ENCODE data around the gene ANKRD53. TPM values are rescaled to one million over a fixed set of nuclear protein-coding genes. Genes with fewer than 3 reads are reported as not detected.
A peak's percentile ranks its signal among the peaks of the same experiment; 100 is the strongest.

The ANKRD53 gene
- total RNA-seq, 4 donors from 2014 or later, result 2.9 to 5.5 TPM; not detected in 2

DNA sequence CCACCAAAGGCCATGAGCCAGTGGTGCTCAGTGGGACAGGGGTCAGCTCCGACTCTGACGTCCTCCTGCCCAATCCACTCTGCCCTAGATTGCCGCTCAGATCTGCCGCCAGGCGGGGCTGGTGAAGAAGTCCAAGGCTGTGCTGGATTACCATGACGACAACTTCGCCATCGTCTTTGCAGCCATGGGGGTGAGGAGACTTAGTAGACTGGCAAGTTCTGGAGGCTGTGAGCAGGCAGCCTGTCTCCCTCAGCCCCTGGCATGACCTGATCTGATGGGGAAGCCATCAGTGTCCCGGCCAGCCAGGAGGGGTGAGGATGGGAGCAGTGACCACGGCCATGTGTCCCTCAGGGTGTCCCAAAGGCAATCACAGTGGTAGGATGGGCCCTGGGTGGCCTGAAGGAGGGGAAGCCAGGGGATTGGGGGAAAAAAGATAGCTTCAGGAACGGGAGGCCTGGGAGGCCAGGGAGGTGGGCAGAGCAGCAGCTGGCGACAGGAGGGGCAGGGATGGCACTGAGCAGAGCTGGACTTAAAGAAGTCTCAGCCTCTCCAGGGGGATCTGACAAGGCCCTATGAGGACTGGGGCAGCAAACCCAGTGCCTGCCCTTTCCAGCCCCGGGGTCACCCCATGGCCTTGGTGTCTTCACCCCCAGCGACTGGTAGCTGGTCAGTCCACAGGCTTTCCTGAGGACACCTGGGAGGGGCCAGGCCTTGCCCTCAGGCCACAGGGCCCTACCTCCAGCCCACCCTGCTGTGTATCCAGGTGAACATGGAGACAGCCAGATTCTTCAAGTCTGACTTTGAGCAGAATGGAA lies 17.4 kb upstream of the ANKRD53 start:
- H3K27me3 ChIP-seq, result peaks cover 33% of the 10 kb centered on the region
- peaks cover 8% of the 10 kb centered on the region for H3K4me1 ChIP-seq
- no peak overlapping the region for H3K4me3 ChIP-seq
- H3K27ac ChIP-seq, result no peak overlapping the region
- TF ChIP-seq POLR2AphosphoS5 (IDR thresholded peaks at IDR 0.05), result no peak
- TF ChIP-seq EP300 (IDR thresholded peaks at IDR 0.05), result no peak
- TF ChIP-seq, protein P1, sequence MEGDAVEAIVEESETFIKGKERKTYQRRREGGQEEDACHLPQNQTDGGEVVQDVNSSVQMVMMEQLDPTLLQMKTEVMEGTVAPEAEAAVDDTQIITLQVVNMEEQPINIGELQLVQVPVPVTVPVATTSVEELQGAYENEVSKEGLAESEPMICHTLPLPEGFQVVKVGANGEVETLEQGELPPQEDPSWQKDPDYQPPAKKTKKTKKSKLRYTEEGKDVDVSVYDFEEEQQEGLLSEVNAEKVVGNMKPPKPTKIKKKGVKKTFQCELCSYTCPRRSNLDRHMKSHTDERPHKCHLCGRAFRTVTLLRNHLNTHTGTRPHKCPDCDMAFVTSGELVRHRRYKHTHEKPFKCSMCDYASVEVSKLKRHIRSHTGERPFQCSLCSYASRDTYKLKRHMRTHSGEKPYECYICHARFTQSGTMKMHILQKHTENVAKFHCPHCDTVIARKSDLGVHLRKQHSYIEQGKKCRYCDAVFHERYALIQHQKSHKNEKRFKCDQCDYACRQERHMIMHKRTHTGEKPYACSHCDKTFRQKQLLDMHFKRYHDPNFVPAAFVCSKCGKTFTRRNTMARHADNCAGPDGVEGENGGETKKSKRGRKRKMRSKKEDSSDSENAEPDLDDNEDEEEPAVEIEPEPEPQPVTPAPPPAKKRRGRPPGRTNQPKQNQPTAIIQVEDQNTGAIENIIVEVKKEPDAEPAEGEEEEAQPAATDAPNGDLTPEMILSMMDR (IDR thresholded peaks at IDR 0.05), result no peak
- TF ChIP-seq POLR2A (IDR thresholded peaks at IDR 0.05), result no peak
- no peaks in the 10 kb centered on the region for H3K9me3 ChIP-seq
- peak; percentile 54 to 74 for DNase-seq (ENCODE audit: low spot score in 2 of 2)
- 76% methylated on average over 12 of the region's 14 CpGs for WGBS
- no peaks in the 10 kb centered on the region for H3K36me3 ChIP-seq

DNA sequence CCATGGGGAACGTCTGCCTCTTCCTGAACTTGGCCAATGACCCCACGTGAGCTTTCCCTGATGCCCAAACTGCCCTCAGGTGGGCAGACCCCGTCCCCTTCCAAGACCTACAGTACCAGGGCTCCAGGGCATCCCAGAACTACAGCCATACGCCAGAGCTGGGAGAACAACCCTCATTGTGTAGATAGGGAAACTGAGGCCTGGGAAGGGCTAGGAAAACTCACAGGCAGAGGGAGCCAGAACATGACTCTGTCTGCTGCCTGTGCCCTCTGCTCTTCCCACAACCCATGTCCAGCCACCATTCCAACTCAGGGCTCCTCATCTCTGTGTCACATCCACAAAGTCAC lies 16.8 kb upstream of the ANKRD53 start:
- H3K4me1 ChIP-seq, result peaks cover 8% of the 10 kb centered on the region
- H3K36me3 ChIP-seq, result no peaks in the 10 kb centered on the region
- no peaks in the 10 kb centered on the region for H3K9me3 ChIP-seq
- H3K4me3 ChIP-seq, result no peak overlapping the region
- WGBS, result 85% methylated on average over 3 of the region's 4 CpGs
- no peak overlapping the region for H3K27ac ChIP-seq
- TF ChIP-seq, protein P1 (IDR thresholded peaks at IDR 0.05), result no peak
- no peak for DNase-seq (ENCODE audit: low spot score in 2 of 2)
- H3K27me3 ChIP-seq, result peaks cover 33% of the 10 kb centered on the region

DNA sequence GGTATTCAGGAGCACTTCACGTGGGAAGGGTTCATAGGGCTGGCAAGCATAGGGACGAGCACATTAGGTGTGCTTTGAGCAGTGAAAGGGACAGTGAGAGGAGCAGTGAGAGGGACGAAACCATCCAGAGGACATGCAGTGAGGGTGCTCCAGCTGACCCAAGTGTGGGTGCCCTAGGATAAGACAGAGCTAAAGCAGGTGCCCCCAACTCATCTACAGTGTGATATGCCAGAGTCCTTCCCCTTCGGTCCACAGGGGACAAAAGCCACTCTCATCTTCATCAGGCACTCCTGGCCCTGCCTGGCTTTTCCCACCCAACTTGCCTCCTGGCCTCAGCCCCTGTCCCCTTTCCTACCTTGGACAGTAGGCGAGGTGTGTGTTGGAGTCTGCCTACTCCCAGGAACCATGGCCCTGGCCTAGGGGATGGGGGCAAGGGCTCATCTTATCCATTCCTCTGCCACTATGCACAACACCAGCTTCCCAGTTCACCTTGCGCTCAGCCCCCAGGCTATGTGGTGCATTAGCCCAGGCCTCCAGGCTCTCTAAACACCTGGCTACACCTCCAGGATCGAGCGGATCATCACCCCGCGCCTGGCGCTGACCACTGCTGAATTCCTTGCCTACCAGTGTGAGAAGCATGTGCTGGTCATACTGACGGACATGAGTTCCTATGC lies 16.1 kb upstream of the ANKRD53 start:
- TF ChIP-seq POLR2AphosphoS5 (IDR thresholded peaks at IDR 0.05) (no peak), EP300 (IDR thresholded peaks at IDR 0.05) (no peak), POLR2A (IDR thresholded peaks at IDR 0.05) (no peak)
- TF ChIP-seq, protein P1 (IDR thresholded peaks at IDR 0.05), result no peak
- 83% methylated on average over 10 of the region's 12 CpGs for WGBS
- no peak overlapping the region for H3K27ac ChIP-seq
- H3K9me3 ChIP-seq, result no peaks in the 10 kb centered on the region
- H3K4me1 ChIP-seq, result peaks cover 8% of the 10 kb centered on the region
- H3K27me3 ChIP-seq, result peaks cover 33% of the 10 kb centered on the region
- peak; percentile 46 to 55 for DNase-seq (ENCODE audit: low spot score in 2 of 2)
- no peak overlapping the region for H3K4me3 ChIP-seq
- H3K36me3 ChIP-seq, result no peaks in the 10 kb centered on the region

DNA sequence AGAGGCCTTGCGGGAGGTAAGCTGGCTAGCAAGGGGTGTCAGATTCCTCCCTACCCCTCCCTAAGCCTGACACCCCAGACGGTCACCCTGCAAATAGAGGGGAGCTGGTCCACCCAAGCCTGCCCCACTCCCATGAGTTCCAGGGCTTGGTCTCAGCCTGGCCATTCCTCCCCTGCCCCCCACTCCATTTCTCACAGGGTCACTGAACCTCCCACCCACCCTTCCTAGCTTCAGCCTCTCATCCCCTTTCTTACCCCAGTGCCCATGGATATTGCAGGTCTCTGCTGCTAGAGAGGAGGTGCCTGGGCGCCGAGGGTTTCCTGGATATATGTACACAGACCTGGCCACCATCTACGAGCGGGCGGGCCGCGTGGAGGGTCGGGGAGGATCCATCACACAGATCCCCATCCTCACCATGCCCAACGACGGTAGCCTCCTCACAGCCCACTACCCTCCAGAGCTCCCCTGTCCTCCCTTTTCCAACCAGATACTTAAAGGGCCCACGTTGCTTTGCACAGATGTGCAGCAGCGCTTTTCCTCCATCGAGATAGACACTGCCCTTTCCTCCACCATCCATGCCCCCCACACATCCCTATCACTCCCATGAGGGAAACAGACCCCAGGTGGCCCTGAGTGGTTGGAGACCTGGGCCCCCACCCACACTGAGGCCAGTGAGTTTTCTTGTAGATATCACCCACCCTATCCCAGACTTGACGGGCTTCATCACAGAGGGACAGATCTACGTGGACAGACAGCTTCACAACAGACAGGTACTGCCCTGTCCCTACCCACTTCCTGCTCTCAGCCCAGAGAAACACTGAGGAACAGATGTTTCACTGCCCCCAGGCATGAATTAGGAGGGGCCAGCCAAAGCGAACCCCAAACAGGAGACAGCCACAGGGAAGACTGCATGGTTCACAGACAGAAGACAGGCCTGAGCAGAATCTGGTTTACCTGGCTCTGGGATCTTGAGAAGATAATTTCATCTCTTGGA lies 15.2 kb upstream of the ANKRD53 start:
- Histone ChIP-seq H3K9me3 (no peaks in the 10 kb centered on the region), H3K27me3 (peaks cover 33% of the 10 kb centered on the region), H3K4me3 (no peak overlapping the region), H3K27ac (no peak overlapping the region), H3K4me1 (peaks cover 8% of the 10 kb centered on the region), H3K36me3 (no peaks in the 10 kb centered on the region)
- DNase-seq (ENCODE audit: low spot score in 2 of 2), result peak; percentile 58 to 77
- WGBS, result 66% methylated on average over 18 of the region's 18 CpGs
- TF ChIP-seq POLR2AphosphoS5 (IDR thresholded peaks at IDR 0.05), result no peak
- TF ChIP-seq POLR2A (IDR thresholded peaks at IDR 0.05), result no peak
- TF ChIP-seq, protein P1 (IDR thresholded peaks at IDR 0.05), result no peak
- no peak for TF ChIP-seq EP300 (IDR thresholded peaks at IDR 0.05)
